Mucosa of rectum (tissue), 2 donors: ENCODE measurements around the gene ENPP4.

ENCODE experiments used
- H3K27ac ChIP-seq, 2 donors: one replicate each; pipeline ENCODE4 v1.7.0; 2013; ENCODE audit warnings: inconsistent platforms in 2 of 2, low read depth in 2 of 2, low read length in 2 of 2
- H3K27me3 ChIP-seq, 2 donors: one replicate each; pipeline ENCODE4 v1.7.0; 2013; ENCODE audit warnings: low read length in 2 of 2; ENCODE audit not compliant: control insufficient read depth in 2 of 2, insufficient read depth in 2 of 2
- H3K36me3 ChIP-seq, 2 donors: one replicate each; pipeline ENCODE4 v1.7.0; 2013; ENCODE audit warnings: low read length in 2 of 2; ENCODE audit not compliant: control insufficient read depth in 2 of 2, insufficient read depth in 2 of 2
- H3K4me1 ChIP-seq, 2 donors: one replicate each; pipeline ENCODE4 v1.7.0; 2013; ENCODE audit warnings: low read length in 2 of 2, mild to moderate bottlenecking in 1 of 2; ENCODE audit not compliant: control insufficient read depth in 2 of 2, insufficient read depth in 2 of 2
- H3K4me3 ChIP-seq, 2 donors: one replicate each; pipeline ENCODE4 v1.7.0; 2013; ENCODE audit warnings: low read length in 2 of 2
- H3K9ac ChIP-seq, 2 donors: one replicate each; pipeline ENCODE4 v1.7.0; 2013; ENCODE audit warnings: low read length in 2 of 2, low read depth in 1 of 2, mild to moderate bottlenecking in 1 of 2
- H3K9me3 ChIP-seq, 2 donors: one replicate each; pipeline ENCODE4 v1.7.0; 2013; ENCODE audit warnings: low read length in 2 of 2; ENCODE audit not compliant: control insufficient read depth in 2 of 2
- donor health status: healthy.
- donor health status: Normal muscosa, but diverticular disease.

Gene ENPP4

DNA sequence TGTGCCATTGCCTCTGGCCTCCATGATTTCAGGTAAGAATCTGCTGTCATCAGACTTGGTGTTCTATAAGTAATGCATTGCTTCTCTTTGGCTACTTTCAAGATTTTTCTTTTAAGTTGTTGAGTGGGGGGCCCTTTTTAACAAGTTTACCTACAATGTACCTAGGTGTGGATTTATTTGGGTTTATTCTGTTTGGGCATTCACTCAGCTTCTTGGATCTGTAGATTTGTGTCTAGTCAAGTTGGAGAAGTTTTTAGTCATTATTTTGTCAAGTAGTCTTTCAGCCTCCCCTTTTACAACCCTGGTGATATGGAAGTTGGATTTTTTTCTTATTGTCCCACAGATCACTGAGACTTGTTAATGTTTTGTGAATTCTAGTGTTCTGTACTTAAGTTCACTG, 26.9 kb downstream of the ENPP4 start:
- H3K36me3 ChIP-seq: no peaks in the 10 kb centered on the region
- H3K27ac ChIP-seq: no peak overlapping the region
- no peaks in the 10 kb centered on the region for H3K4me1 ChIP-seq
- no peak overlapping the region for H3K4me3 ChIP-seq
- H3K27me3 ChIP-seq: no peaks in the 10 kb centered on the region
- no peak overlapping the region for H3K9ac ChIP-seq
- no peaks in the 10 kb centered on the region for H3K9me3 ChIP-seq

GRCh38 chr6:46159229-46159628, 29.4 kb downstream of the ENPP4 start:
- no peak overlapping the region for H3K27ac ChIP-seq
- H3K4me3 ChIP-seq: no peak overlapping the region
- H3K9me3 ChIP-seq: no peaks in the 10 kb centered on the region
- no peaks in the 10 kb centered on the region for H3K36me3 ChIP-seq
- no peak overlapping the region for H3K9ac ChIP-seq
- no peaks in the 10 kb centered on the region for H3K4me1 ChIP-seq
- H3K27me3 ChIP-seq: no peaks in the 10 kb centered on the region

- H3K9me3 ChIP-seq: no peaks in the 10 kb centered on the region
- H3K4me3 ChIP-seq: no peak overlapping the region
- no peaks in the 10 kb centered on the region for H3K4me1 ChIP-seq
- H3K27me3 ChIP-seq: no peaks in the 10 kb centered on the region
- no peaks in the 10 kb centered on the region for H3K36me3 ChIP-seq
- H3K9ac ChIP-seq: no peak overlapping the region
- no peak overlapping the region for H3K27ac ChIP-seq
Measured at GRCh38 chr6:46160102-46160501, 30.3 kb downstream of the ENPP4 start.

DNA sequence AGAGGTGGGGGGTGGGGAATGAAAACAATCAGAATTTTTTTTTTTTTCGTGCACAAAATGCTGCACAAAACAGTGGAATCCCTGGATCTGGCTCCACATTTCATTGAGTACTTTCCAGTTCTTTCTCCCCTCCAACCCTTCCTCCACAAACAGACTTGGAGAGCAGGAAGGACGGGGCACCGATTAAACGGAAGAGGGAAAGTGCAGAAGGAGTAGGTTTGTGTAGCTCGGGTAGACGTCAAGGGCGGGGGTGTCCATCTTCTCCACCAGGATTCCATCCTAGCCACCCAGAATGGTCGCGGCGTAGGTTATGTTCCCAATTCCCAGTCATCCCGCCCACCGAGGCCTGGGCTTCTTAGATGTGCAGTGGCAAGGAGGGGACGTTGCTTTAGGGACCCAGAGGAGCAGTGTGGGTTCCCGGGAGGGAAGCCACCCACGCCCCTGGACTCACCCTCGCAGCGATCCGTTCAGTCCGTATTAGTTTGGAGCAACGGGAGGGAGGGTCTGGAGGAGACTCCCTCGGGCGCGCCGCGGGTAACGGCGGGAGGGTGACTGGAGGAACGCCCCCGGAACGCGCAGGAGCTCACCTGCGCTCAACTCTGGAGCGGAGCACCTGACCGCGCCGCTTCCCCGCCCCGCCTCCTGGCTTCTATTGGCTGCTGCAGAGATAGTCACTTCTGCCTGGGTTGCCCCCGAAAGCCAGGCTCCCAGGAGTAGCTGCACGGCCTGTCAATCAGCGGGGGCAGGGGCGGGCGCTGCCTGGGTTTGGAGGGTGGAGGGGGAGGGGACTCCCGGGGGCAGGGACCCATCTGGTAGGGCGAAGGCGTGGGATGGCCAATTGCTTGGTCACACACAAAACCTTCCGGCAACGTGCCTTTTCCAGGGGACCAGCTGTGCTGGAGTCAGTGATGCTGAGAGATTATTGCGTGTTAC, 40.8 kb downstream of the ENPP4 start, which contains the start of gene ENPP5:
ENPP5 (minus strand) TSS at position 624 of the 933 bp plus-strand sequence. CDS start 2,718 bp downstream, outside the sequence.
- no peaks in the 10 kb centered on the region for H3K9me3 ChIP-seq
- H3K4me1 ChIP-seq: no peaks in the 10 kb centered on the region
- H3K27ac ChIP-seq: peak within 1 kb of the TSS; percentile 23 to 28
- peak within 1 kb of the TSS; percentile 90 to 93 for H3K4me3 ChIP-seq
- peak within 1 kb of the TSS; percentile 56 to 76 for H3K9ac ChIP-seq
- no peaks in the 10 kb centered on the region for H3K36me3 ChIP-seq
- H3K27me3 ChIP-seq: peaks cover 0 to 6% of the 10 kb centered on the region in 2 donors

DNA sequence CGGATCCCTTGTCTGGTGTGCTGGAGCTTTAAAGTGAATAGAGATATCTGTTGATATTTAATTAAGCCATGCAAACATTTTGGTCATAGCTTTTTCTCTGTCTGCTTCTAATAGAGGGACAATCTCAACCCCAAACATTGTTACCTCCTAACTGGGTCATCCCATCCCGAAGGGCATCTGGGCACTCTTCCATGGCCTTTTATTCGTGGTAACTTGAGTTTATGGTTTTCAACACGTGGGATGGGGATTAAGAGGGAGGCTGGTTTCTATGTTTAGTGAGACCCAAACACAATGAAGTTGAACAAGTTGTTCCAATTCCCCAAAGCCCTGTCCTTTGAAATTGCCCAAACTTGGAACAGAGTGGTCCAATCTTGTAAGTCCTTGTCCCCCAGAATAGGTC, 42.4 kb downstream of the ENPP4 start:
- H3K27me3 ChIP-seq: peaks cover 0 to 6% of the 10 kb centered on the region in 2 donors
- H3K9ac ChIP-seq: no peak overlapping the region
- H3K36me3 ChIP-seq: no peaks in the 10 kb centered on the region
- H3K9me3 ChIP-seq: no peaks in the 10 kb centered on the region
- H3K4me1 ChIP-seq: no peaks in the 10 kb centered on the region
- no peak overlapping the region for H3K27ac ChIP-seq
- H3K4me3 ChIP-seq: no peak overlapping the region

DNA sequence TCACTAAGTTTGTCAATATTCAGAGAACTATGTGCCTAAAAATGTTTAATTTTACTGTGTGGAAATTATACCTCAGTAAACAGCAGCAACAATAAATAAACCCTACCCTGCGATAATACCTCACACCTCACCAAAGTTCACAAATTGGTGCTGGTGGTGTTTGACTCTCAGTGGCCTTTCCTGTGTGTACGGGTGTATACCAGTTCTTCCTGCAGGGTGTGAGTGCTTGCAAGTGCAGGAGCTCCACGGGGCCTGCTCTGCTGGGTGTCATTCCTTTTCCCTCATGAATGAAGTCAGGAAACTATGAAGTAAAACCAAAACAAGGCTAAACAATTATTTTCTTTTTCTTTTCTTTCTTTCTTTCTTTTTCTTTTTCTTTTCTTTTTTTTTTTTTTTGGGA, 45.1 kb downstream of the ENPP4 start:
- Histone ChIP-seq H3K27ac (no peak overlapping the region), H3K27me3 (peaks cover 0 to 7% of the 10 kb centered on the region in 2 donors), H3K36me3 (no peaks in the 10 kb centered on the region), H3K9me3 (no peaks in the 10 kb centered on the region), H3K4me3 (no peak overlapping the region), H3K9ac (no peak overlapping the region), H3K4me1 (no peaks in the 10 kb centered on the region)

- no peak overlapping the region for H3K4me3 ChIP-seq
- peaks cover 0 to 7% of the 10 kb centered on the region in 2 donors for H3K27me3 ChIP-seq
- no peaks in the 10 kb centered on the region for H3K4me1 ChIP-seq
- H3K9ac ChIP-seq: no peak overlapping the region
- H3K36me3 ChIP-seq: no peaks in the 10 kb centered on the region
- no peaks in the 10 kb centered on the region for H3K9me3 ChIP-seq
- H3K27ac ChIP-seq: no peak overlapping the region
Measured at GRCh38 chr6:46175446-46175845, 45.7 kb downstream of the ENPP4 start.

DNA sequence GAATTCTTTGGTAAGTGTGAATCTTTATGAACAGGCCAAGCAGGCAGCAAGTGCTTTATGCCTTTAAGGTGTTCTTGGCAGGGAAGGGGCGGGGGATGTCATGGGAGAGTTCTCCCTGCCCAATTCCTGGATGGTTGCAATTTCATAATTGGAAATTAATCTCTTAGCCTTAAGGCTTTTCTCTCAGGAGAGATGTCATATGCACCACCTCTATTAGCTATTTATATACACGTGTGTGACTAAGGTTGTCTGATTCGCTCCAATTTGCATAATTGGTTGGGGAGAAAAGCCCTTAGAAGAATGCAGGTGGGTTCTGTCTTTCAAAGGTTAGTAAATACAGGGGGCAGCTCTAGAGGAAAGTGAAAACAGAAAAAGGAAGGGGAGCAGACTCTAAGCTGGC, 46.2 kb downstream of the ENPP4 start:
- Histone ChIP-seq H3K27ac (no peak overlapping the region), H3K4me1 (no peaks in the 10 kb centered on the region), H3K9ac (no peak overlapping the region), H3K27me3 (peaks cover 0 to 5% of the 10 kb centered on the region in 2 donors), H3K4me3 (no peak overlapping the region), H3K9me3 (no peaks in the 10 kb centered on the region), H3K36me3 (no peaks in the 10 kb centered on the region)

GRCh38 chr6:46184114-46184513, 54.3 kb downstream of the ENPP4 start:
- Histone ChIP-seq H3K9ac (no peak overlapping the region), H3K4me1 (no peaks in the 10 kb centered on the region), H3K9me3 (no peaks in the 10 kb centered on the region), H3K36me3 (no peaks in the 10 kb centered on the region), H3K27ac (no peak overlapping the region), H3K4me3 (no peak overlapping the region), H3K27me3 (peaks cover 0 to 3% of the 10 kb centered on the region in 2 donors)

- no peaks in the 10 kb centered on the region for H3K9me3 ChIP-seq
- no peaks in the 10 kb centered on the region for H3K4me1 ChIP-seq
- no peak overlapping the region for H3K27ac ChIP-seq
- H3K9ac ChIP-seq: no peak overlapping the region
- no peaks in the 10 kb centered on the region for H3K27me3 ChIP-seq
- H3K4me3 ChIP-seq: no peak overlapping the region
- H3K36me3 ChIP-seq: no peaks in the 10 kb centered on the region
Measured at GRCh38 chr6:46186583-46186982, 56.8 kb downstream of the ENPP4 start.
